Activated CD8-positive, alpha-beta T cell treated with anti-CD3 and anti-CD28 coated beads, Interleukin-2, amount 10 ng/mL, durations not matched to agents 7 days and 5 days (primary cell): Measurements from ENCODE around the gene DIPK1B. TPM values are rescaled to one million over a fixed set of nuclear protein-coding genes. Genes with fewer than 3 reads are reported as not detected.
A peak's percentile ranks its signal among the peaks of the same experiment; 100 is the strongest.

Experiments used
- ATAC-seq: fragments of 150-1000 bp; cut with Tn5 transposase; one replicate; pipeline ENCODE4 v1.10.0; 2021; ENCODE audit warnings: moderate library complexity
- CTCF ChIA-PET: fragments of 350-600 bp; sonication (Branson Sonifier 250); formaldehyde crosslinking; loops from one replicate; lab custom pipeline; 2021; ENCODE audit warnings: antibody characterized with exemption; lab: Charles Lee
- POLR2A ChIA-PET: fragments of 350-600 bp; sonication (Branson Sonifier 250); formaldehyde crosslinking; loops from one replicate; lab custom pipeline; 2021; ENCODE audit warnings: antibody characterized with exemption; lab: Charles Lee
- DNase-seq: peaks from one replicate; pipeline ENCODE4 v3.0.0-alpha.2; 2020
- H3K27ac Mint-ChIP-seq: one replicate; pipeline ENCODE4 v1.8.0; 2021; ENCODE audit warnings: mild to moderate bottlenecking, mixed read lengths
- H3K27me3 Mint-ChIP-seq: one replicate; pipeline ENCODE4 v1.8.0; 2021; ENCODE audit warnings: low read depth, mixed read lengths
- H3K36me3 Mint-ChIP-seq: one replicate; pipeline ENCODE4 v1.8.0; 2021; ENCODE audit warnings: low read depth, mixed read lengths
- H3K4me1 Mint-ChIP-seq: one replicate; pipeline ENCODE4 v1.8.0; 2021; ENCODE audit warnings: low read depth, mixed read lengths
- H3K4me3 Mint-ChIP-seq: one replicate; pipeline ENCODE4 v1.8.0; 2021; ENCODE audit warnings: mild to moderate bottlenecking, mixed read lengths
- H3K9me3 Mint-ChIP-seq: one replicate; pipeline ENCODE4 v1.8.0; 2022; ENCODE audit warnings: mixed read lengths; ENCODE audit not compliant: insufficient read depth
- microRNA-seq: library from miRNA; unstranded; fragments of <30 nt; microRNA quantifications from one replicate; pipeline ENCODE4 v1.2.0, GENCODE V29; 2022
- total RNA-seq, 2 experiments: library from RNA; stranded (reverse); gene quantifications; one replicate each; pipeline ENCODE4 v1.2.3, GENCODE V29; 2021

Gene DIPK1B
- total RNA-seq, 2 experiments from 2014 or later, result 0.16 TPM; not detected in 1

GRCh38 chr9:136773386-136774044 is 61.1 kb downstream of the DIPK1B start:
- POLR2A ChIA-PET, result no interaction called here
- no peak overlapping the region for H3K27ac Mint-ChIP-seq
- peaks cover 9% of the 10 kb centered on the region for H3K27me3 Mint-ChIP-seq
- H3K36me3 Mint-ChIP-seq, result no peaks in the 10 kb centered on the region
- ATAC-seq, result peak; percentile 66
- peaks cover 6% of the 10 kb centered on the region for H3K4me1 Mint-ChIP-seq
- CTCF ChIA-PET, result no interaction called here
- H3K9me3 Mint-ChIP-seq, result peaks cover 5% of the 10 kb centered on the region
- DNase-seq, result peak; percentile 47
- no peak overlapping the region for H3K4me3 Mint-ChIP-seq

Small RNA genes within 50 kb of the gene (microRNA-seq; reads per million reads assigned to microRNA genes)
- gene MIR126 (145 reads per million, percentile 66 among the genes with 10 or more reads in this experiment), gene MIR6722 (not detected)

Other genes starting within 250 kb of the DIPK1B start
- gene SEC16A, start 229.5 kb upstream of the DIPK1B start, total RNA-seq, result 10 to 100 TPM; 86.8 to 89.2 TPM
- 10 to 100 TPM; 86.6 to 94.1 TPM for gene NOTCH1, start 166.5 kb upstream of the DIPK1B start, total RNA-seq
- 1 to 10 TPM; 1.9 TPM for gene EGFL7, start 49.7 kb upstream of the DIPK1B start, total RNA-seq
- 10 to 100 TPM; 32.7 to 33.7 TPM for gene AGPAT2, start 25.1 kb upstream of the DIPK1B start, total RNA-seq
- gene LCN10, start 30.4 kb downstream of the DIPK1B start, total RNA-seq, result 1 to 10 TPM; 1.8 to 2.4 TPM
- gene LCN6, start 36.0 kb downstream of the DIPK1B start, total RNA-seq, result not detected
- gene LCN8, start 45.7 kb downstream of the DIPK1B start, total RNA-seq, result not detected
- gene LCN15, start 51.9 kb downstream of the DIPK1B start, total RNA-seq, result not detected
- 10 to 100 TPM; 39.9 to 43.2 TPM for gene TMEM141, start 78.8 kb downstream of the DIPK1B start, total RNA-seq
- under 1 TPM; 0.26 to 0.44 TPM for gene CCDC183, start 83.8 kb downstream of the DIPK1B start, total RNA-seq
- gene RABL6, start 95.4 kb downstream of the DIPK1B start, total RNA-seq, result 100 to 1,000 TPM; 117 to 118 TPM
- gene AJM1, start 129.9 kb downstream of the DIPK1B start, total RNA-seq, result 1 to 10 TPM; 5.3 to 5.6 TPM
- 100 to 1,000 TPM; 108 to 119 TPM for gene PHPT1, start 136.8 kb downstream of the DIPK1B start, total RNA-seq
- gene MAMDC4, start 139.8 kb downstream of the DIPK1B start, total RNA-seq, result 10 to 100 TPM; 14.7 to 15.8 TPM
- 100 to 1,000 TPM; 279 to 310 TPM for gene EDF1, start 153.7 kb downstream of the DIPK1B start, total RNA-seq
- 10 to 100 TPM; 48.5 to 57.2 TPM for gene TRAF2, start 173.9 kb downstream of the DIPK1B start, total RNA-seq
- gene FBXW5, start 232.2 kb downstream of the DIPK1B start, total RNA-seq, result 100 to 1,000 TPM; 103 to 104 TPM
- 1 to 10 TPM; 1.4 to 1.5 TPM for gene C8G, start 232.7 kb downstream of the DIPK1B start, total RNA-seq
- 1 to 10 TPM; 1.0 to 1.7 TPM for gene LCN12, start 239.7 kb downstream of the DIPK1B start, total RNA-seq